Globus pallidus (tissue), 1 donor: ENCODE measurements around the gene CDC42BPG.

Source experiments
- DNase-seq: peaks from one replicate; pipeline ENCODE4 v3.0.0-alpha.2; 2015; ENCODE audit warnings: low spot score

Gene CDC42BPG, protein sequence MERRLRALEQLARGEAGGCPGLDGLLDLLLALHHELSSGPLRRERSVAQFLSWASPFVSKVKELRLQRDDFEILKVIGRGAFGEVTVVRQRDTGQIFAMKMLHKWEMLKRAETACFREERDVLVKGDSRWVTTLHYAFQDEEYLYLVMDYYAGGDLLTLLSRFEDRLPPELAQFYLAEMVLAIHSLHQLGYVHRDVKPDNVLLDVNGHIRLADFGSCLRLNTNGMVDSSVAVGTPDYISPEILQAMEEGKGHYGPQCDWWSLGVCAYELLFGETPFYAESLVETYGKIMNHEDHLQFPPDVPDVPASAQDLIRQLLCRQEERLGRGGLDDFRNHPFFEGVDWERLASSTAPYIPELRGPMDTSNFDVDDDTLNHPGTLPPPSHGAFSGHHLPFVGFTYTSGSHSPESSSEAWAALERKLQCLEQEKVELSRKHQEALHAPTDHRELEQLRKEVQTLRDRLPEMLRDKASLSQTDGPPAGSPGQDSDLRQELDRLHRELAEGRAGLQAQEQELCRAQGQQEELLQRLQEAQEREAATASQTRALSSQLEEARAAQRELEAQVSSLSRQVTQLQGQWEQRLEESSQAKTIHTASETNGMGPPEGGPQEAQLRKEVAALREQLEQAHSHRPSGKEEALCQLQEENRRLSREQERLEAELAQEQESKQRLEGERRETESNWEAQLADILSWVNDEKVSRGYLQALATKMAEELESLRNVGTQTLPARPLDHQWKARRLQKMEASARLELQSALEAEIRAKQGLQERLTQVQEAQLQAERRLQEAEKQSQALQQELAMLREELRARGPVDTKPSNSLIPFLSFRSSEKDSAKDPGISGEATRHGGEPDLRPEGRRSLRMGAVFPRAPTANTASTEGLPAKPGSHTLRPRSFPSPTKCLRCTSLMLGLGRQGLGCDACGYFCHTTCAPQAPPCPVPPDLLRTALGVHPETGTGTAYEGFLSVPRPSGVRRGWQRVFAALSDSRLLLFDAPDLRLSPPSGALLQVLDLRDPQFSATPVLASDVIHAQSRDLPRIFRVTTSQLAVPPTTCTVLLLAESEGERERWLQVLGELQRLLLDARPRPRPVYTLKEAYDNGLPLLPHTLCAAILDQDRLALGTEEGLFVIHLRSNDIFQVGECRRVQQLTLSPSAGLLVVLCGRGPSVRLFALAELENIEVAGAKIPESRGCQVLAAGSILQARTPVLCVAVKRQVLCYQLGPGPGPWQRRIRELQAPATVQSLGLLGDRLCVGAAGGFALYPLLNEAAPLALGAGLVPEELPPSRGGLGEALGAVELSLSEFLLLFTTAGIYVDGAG (N-terminal part only)

DNA sequence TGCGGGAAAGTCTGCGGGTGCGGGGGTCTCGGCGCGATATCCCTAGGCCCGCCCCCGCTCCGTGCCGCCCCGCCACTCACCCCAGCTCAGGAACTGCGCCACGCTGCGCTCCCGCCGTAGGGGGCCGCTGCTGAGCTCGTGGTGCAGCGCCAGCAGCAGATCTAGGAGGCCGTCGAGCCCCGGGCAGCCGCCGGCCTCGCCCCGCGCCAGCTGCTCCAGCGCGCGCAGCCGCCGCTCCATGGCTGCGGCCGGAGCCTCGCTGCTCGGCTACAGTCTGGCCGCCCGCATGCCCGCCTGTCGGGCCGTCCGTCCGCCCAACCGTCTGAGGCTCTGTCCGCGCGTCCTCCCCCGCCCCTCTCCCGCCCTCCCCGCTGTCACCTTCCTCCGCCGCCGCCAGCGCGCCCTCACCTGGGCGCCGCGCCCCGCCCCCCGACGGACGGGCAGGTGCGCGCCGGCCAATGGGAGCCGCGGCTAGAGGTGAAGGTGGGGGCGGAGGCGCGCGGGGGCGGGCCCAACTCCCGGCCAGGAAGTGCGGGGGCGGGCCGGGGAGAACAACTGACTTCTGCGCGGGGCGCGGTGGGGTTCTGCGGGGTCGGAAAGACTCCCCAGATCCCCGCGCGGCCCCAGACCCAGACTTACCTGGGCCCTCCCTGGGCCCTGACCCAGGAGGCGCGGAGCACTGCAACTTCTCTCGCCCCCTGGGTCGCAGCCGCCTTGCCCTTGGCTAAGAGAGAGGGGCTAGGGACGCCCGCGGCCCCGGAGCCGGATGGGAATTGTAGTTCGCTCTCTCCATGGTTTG is at the start of gene CDC42BPG:
CDC42BPG (minus strand) TSS at position 324 of the 799 bp plus-strand sequence; CDS start at position 240, 84 bp downstream.
- peak; percentile 31 for DNase-seq

DNA sequence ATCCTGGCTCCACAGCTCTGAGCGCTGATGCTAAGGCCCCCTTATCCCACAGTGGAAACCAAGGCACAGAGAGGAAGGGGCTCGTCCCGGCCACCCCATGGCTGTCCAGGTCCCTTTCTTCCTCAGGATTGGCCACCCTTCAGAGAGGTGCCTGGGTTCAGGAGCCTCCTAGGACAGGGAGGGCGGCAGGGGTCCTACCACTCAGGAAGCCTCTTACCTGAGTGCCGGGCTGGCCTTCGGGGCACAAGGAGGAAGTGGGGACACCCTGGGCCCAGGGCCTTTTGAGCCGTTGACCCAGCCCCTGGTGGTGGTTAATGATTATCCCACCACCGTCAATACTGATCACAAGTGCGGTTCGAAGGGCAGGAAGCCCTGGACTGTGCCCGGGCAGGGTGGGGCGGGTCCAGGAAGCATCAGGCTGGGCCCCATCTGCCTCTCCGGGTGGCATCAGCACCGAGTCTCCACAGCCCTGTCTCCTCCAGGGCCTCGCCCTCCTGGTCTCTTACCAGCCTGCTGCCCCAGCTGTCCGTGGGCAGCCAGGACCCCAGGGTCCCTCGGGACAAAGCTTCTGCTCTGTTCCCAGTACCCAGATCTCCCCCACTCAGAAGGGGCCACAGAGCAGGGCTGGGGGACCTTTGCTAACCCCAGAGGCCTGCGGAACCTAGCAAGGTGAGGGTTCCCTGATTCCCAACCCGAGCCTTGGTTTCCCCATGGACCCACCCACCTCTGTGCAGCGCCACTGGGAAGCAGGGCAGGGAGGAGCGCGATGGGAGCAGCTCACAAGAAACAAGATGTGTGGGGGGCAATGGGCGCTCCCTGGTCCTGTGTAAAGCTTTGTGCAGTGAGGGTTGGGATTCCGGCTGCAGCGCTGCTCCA is 49.0 kb upstream of the CDC42BPG start:
- DNase-seq: no peak

DNA sequence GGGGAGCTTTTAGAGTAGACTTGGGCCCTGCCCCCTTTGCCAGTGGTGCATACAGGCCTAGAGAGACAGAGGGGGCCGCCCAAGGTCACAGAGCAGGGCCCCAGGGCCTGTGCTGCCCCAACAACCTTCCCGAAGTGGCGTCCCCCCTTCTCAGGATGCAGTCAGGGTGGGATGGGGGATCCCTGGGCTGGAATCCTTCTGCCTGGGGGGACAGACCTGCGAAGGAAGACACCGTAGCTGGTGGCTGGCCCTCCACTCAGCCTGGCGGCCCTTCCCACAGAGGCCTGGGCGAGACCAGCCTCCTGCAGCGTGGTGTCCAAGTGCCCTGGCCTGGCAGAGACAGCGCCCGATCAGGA is 48.4 kb upstream of the CDC42BPG start:
- no peak for DNase-seq

DNA sequence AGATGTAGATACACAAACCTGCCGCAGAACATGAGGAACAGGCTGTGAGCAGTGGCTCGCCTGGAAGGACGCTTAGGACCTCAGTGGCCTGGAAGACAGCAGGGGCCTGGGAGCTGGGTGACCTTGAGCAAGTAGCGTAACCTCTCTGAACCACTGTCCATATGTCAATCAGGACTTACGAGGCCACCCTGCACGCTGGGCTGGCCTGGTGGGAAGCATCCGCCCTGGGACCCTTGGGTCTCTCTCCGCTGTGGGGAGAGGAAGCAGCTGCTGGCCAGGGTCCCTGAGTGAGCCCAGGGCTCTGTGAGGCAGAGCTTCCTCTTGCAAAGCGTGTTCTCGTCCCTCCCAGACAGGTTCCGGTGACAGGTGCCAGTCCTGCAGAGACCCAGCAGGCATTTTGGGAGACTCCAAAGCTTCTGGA is 48.0 kb upstream of the CDC42BPG start:
- DNase-seq: no peak

DNA sequence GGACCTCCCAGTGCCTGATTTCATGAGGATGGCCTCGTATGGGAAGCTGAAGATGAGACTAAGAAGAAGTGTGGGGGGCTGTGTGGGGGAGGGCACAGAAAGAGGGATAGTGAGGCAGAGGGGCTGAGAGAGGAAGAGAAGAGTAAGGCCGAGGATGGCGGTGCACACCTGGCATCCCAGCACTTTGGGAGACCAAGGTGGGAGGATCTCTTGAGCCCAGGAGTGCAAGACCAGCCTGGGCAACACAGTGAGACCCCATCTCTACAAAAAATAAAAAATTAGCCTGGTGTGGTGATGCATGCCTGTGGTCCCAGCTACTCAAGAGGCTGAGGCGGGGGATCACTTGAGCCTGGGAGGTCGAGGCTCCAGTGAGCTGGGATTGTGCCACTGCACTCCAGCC is 47.4 kb upstream of the CDC42BPG start:
- no peak for DNase-seq

DNA sequence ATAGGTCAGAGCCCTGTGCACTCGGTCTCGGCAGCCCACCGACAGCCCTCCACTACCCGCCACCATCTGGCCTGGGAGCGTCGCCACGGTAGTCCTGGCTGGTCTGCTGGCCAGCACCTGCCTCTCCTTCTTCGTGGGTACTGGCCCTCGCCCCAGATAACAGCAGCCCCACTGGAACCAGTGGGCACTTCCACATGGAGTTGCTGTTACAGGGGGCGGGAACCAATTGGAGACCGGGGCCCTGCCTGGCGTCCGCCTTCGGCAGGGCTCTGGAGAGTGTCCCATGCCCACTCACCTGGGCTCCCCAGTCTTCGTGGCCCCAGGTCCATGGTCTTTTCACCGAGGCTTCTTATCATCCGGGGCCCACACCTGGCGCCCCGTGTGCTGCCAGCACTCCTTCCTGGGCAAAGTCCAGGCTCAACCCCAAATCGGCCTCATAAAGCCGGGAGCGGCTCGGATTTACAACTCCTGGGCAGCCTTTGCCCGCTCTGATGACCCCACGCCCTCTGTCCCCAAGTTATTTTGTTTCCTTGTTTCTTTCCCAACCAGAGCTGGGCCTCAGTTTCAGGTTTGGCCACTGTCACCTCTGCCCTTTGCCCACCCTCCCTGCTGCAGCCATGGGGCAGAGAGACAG is 46.9 kb upstream of the CDC42BPG start:
- no peak for DNase-seq

DNA sequence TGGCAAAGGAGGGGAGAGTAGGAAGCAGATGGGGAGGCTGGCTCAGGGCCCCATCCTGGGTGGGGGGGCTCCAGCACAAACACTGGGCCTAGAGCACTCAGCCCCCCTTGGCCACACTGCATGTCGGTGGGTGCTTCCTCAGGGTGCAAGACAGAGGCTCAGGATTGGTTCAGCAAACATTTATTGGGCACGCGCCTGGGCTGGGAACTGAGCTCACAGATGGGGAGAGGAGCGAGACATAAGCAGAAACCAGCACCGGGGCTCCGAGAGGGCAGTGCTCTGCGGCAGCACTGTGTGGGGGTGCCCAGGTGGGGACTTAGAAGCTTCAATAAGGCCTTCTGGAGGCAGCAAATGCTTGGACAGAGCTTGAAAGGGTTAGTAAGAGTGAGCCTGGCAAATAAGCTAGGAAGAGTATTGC is 46.1 kb upstream of the CDC42BPG start:
- no peak for DNase-seq

DNA sequence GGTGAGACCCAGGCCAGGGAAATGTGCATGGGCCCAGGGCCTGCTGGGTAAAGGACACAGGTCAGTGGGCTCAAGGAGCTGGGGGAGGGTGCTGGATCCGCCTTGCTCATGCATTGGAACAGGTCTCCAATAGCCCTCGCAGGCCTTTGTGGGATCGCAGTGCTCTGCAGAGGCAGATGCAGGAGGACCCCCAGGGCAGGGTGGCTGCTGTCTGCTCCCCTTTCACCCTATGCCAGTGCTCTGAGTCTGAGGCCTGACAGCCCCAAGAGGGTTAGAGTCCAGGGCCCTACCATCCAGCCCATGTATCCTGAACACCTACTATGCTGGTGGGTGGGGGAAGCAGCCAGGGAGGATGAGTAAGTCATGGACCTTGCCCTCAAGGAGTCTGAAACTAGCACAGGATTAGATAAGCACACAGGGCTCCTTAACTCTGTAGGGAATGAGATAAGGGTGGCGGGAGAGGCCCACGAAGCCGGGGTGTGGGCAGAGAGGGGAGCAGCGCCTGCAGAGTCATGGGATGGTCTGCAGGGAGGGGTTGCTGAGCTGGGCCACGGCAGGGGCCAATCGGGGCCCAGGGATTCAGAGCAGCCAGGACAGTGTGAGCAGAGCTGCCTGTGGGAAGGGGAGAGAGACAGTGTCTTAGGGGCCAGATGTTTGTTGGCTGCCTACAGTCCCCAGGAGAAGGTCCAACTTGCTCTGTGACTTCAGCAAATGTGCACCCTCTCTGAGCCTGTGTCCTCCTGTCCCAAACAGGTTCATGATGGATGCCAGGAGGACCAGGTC is 44.5 kb upstream of the CDC42BPG start:
- DNase-seq: no peak

DNA sequence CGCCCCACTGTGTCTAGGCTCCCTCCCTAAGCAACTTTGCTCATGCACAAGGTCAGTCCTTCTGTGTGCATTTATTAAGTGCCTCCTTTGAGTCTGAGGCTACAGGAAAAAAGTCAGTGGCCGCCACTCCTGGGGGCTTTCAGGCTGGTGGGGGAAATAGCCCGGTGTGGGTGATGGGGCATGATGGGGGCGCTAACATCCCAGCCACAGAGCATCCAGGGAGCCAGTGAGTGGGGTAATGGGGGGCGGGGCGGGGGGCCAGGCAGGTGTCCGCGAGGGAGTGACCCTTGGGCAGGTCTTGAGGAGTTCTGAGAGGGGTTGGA is 43.9 kb upstream of the CDC42BPG start:
- no peak for DNase-seq

DNA sequence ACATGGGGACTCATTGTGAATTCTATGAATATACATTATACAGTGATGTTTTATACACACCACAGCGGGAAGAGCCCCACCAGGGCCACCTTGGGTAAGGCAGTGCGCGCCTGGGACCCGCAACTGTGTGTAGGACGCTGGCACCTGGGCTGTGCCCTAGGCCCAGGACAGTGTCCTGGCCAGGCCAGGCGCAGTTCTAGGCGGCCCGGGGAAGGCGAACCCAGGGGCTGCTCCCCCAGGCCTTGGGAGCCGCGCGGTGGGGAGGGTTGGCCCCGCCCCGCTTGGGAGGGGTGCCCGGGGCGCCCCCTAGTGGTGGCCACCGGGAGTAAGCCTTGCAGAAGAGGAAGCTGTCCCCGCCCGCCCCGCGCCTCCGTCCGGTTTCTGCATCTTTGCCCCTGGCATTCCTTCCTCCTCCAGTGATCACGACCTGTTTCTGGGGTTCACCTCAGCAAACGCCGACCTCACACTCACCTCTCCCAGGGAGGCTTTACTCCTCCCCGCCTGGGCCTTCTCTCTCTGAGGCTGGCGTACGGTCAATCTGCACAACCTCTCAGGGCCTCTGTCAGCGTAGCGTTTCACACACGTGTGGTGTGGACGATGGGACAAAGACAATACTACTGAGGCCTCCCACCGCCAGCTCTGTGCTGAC is 43.4 kb upstream of the CDC42BPG start:
- DNase-seq: peak; percentile 66

DNA sequence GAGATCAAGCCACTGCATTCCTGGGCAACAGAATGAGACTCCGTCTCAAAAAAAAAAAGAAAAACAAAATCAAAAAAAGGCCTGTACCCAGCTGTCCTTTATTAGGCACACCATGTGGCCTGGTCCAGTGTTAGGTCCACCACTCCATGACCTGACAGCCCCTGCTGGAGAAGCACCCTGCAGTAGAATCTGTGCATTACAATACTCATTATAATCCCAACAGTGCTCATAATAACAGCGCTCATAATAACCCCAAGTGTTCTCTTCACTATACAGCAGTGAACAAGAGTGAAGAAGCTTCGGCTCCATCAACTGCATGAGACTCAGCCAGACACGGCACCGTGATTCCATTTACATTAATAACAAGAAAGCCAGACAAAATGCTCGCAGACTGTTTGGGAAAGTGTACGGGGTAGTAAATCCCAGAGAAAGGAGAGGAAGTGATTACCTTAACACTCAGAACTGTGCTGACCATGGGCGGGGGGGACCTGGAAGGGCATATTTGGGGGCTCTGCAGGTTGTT is 42.8 kb upstream of the CDC42BPG start:
- DNase-seq: no peak

DNA sequence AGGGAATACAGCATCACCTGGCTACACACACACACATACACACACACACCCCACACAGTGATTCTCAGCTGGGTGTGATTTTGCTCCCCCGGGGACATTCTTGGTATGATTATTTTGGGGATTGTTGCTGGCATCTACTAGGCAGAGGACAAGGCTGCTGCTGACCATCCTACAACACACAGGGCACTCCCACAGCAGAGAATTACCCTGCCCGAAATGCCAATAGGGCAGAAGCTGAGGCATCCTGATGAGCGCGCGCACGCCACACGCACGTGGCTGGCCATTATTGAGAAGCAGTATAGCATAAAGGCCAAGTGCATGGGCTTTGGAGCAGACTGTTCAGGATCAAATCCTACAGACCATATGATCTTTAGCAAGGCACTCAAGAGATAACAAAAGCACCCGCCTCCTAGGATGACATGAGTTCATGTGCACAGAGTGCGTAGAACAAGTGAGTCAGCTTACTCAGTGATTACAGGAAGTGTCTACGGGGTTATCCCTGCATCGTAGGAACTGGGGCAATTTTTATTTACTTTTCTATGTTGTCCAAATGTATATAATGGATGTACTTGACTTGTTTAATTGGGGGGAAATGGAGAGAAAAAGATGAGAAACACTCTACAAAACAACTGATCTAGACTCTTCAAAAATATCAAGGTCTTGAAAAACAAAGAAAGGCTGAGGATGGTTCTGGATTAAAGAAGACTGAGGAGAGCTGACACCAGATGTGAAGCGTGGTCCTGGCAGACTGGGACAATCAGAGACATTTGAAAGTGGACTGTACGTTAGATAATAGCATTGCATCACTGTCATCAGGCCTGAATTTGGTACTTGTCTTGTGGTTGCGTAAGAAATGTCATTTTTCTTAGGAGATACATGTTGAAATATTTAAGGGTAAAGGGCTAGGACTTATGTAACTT is 41.2 kb upstream of the CDC42BPG start:
- DNase-seq: no peak

DNA sequence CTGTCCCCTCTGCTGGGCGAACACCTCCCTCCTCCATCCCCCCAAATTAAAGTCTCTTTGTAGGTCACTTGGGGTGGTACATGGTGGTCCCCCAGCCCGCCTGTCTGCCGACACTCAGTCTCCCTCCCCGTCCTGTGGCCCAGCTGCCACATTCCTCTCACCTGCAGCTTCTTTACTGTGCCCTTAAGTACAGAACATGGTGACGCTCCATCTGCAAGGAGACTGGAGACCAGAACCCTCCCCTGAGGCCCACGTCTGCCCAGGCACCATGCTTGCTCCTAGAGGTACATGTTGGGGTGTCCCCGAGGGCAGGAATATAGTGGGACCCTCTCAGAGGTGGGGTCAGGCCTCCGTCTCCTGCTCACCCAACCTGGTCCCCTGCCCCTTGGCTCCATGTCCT is 39.6 kb upstream of the CDC42BPG start:
- no peak for DNase-seq

DNA sequence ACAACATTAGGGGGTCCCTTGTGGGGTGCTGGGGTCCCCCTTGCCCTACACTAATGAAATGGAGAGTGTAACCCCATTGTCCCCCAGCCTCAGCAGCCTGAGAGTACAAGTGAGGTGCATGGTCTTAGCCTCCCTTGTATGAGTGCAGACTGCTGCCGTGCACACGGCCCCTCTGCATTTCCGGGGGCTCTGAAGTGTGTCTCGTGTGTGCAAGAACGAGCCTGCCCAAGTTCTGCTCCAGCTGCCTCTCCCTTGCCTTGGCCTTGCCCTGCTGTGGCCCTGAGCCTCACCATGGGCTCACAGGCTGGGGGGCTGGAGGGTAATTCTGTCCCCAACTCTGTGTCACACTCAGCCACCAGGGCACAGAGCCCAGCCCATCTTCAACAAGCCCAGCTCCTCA is 39.1 kb upstream of the CDC42BPG start:
- no peak for DNase-seq

DNA sequence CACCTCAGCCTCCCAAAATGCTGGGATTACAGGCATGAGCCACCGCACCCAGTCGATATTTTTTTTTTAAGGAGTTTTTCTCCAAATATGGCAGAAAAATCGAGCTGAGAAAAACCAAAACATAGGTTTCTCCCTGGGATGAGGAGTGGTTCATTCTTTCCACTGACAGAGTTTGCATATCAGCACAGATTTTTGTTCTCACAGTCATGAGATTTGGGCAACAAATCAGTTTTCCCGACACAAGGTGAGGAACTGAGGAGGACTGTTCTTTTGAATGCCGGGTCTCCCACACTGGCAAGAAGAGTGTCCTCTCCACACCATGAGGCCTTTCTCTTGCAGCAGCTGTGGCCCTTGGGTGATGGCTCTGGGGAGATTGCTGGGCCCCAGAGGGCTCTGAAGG is 37.8 kb upstream of the CDC42BPG start:
- no peak for DNase-seq

DNA sequence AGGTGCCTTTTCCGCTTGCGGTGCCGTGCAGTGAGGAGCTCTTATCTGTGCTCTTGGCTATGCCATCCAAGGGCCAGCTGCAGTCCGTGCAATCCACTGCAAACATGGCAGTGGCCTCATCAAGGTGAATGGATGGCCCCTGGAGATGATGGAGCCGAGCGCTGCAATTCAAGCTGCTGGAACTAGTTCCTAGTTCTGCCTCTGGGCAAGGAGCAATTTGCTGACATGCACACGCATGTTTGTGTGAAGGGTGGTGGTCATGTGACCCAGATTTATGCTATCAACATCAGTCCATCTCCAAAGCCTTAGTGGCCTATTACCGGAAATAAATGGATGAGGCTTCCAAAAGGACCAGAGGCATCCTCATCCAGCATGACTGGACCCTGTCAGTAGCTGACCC is 37.0 kb upstream of the CDC42BPG start:
- no peak for DNase-seq

DNA sequence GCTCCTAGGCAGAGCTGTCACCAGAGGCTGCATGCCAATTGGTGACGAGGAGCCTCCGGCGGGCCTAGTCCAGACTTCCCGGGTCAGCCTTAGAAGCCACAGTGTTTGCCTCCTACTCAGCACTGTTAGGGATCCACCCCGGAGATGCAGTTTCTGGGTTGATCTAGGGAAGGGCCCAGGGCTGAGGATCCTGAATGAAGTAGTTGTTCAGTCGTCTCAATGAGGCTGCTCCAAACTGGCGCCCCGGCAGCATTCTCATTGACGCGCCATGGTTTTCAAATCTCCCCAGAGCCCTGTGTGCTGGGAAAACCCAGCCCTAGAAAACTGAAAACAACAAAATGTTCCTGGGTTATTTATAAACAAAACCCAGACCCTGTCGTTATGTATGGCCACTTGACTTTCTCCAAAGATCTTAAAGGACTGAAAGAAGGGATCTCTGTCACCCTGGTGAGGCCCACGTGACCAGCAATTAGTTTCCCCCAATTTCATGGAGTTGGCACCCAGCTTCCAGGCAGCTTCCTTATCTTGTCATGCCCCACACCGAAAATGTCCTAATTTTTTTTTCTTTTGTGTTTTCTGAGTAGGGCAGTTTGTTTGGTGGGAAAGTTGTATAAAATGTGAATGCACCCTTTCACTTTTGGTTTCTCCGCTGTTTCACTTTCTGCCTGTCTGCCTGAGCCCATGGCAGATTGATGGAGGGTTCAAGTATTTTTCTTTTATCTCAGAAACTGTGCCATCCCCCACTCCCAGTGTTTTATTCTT is 36.0 kb upstream of the CDC42BPG start:
- DNase-seq: no peak
